ENCODE results near the gene ZBTB11. TPM values are rescaled to one million over a fixed set of nuclear protein-coding genes. Genes with fewer than 3 reads are reported as not detected.

The ZBTB11 gene
- total and polyA plus RNA-seq, 2 of the 13 experiments (the other 11 are each of a cell fraction or from before 2014, with no cell fraction given): 5.9 to 18.1 TPM

- Histone ChIP-seq H3K9ac (ENCODE audit: insufficient read depth, low read depth, low read length) (no peak overlapping the region), H3K27ac (ENCODE audit: extremely low read length, insufficient read depth, low read length) (no peak overlapping the region), H4K20me1 (ENCODE audit: insufficient read depth, low read length) (no peaks in the 10 kb centered on the region), H3K36me3 (replicated peaks in 1 of 2; ENCODE audit: control insufficient read depth in 1 of 2, insufficient read depth in 2 of 2, low read length in 2 of 2) (no peaks in the 10 kb centered on the region), H3K27me3 (ENCODE audit: control insufficient read depth in 1 of 2, insufficient read depth in 2 of 2, low read length in 2 of 2) (no peaks in the 10 kb centered on the region), H3K4me2 (ENCODE audit: low read depth, low read length) (no peak overlapping the region), H3K4me1 (ENCODE audit: insufficient read depth, low read length) (no peaks in the 10 kb centered on the region), H3K9me3 (ENCODE audit: low read length) (no peaks in the 10 kb centered on the region), H2AFZ (ENCODE audit: low read length) (no peak overlapping the region), H3K79me2 (ENCODE audit: insufficient read depth, low read length) (no peaks in the 10 kb centered on the region), H3K4me3 (replicated peaks in 1 of 3; ENCODE audit: insufficient read depth in 1 of 3, low read depth in 2 of 3, low read length in 3 of 3) (no peak overlapping the region)
- ATAC-seq (no peak), DNase-seq (ENCODE audit: low spot score) (no peak), FAIRE-seq (no peak)
- BruUV-seq (replicated peaks): no TSS peak
- in situ Hi-C loops (cut with HindIII; ENCODE audit: extremely low pct_ligation_motif_present, low pct_unique_long_range_greater_than_20kb): no loop called here
- 78% methylated on average over 7 of the region's 7 CpGs for WGBS (ENCODE audit: low lambda C conversion rate)
- intact Hi-C loops (cut with micrococcal nuclease; ENCODE audit: unreplicated experiment): no loop called here
- POLR2A ChIA-PET: no interaction called here
- CTCF ChIA-PET (ENCODE audit: low intra/inter-chr PET ratio, low total read pairs): no interaction called here
- TF ChIP-seq, protein P1, sequence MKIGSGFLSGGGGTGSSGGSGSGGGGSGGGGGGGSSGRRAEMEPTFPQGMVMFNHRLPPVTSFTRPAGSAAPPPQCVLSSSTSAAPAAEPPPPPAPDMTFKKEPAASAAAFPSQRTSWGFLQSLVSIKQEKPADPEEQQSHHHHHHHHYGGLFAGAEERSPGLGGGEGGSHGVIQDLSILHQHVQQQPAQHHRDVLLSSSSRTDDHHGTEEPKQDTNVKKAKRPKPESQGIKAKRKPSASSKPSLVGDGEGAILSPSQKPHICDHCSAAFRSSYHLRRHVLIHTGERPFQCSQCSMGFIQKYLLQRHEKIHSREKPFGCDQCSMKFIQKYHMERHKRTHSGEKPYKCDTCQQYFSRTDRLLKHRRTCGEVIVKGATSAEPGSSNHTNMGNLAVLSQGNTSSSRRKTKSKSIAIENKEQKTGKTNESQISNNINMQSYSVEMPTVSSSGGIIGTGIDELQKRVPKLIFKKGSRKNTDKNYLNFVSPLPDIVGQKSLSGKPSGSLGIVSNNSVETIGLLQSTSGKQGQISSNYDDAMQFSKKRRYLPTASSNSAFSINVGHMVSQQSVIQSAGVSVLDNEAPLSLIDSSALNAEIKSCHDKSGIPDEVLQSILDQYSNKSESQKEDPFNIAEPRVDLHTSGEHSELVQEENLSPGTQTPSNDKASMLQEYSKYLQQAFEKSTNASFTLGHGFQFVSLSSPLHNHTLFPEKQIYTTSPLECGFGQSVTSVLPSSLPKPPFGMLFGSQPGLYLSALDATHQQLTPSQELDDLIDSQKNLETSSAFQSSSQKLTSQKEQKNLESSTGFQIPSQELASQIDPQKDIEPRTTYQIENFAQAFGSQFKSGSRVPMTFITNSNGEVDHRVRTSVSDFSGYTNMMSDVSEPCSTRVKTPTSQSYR (CRISPR knock-in tag; IDR thresholded peaks at IDR 0.05; ENCODE audit: borderline replicate concordance): no peak
- no peak for TF ChIP-seq ZNF703 (CRISPR knock-in tag; IDR thresholded peaks at IDR 0.05; ENCODE audit: borderline replicate concordance)
- TF ChIP-seq ZNF143 (CRISPR knock-in tag; IDR thresholded peaks at IDR 0.05): no peak
- no peak for TF ChIP-seq SETDB1 (CRISPR knock-in tag; IDR thresholded peaks at IDR 0.05; ENCODE audit: borderline replicate concordance)
- TF ChIP-seq KLF11 (CRISPR knock-in tag; IDR thresholded peaks at IDR 0.05): no peak
- no peak for TF ChIP-seq ZNF232 (CRISPR knock-in tag; IDR thresholded peaks at IDR 0.05; ENCODE audit: borderline replicate concordance)
- TF ChIP-seq HNRNPLL (IDR thresholded peaks at IDR 0.05; ENCODE audit: low read depth, low read length, poor library complexity, severe bottlenecking): no peak
- no peak for TF ChIP-seq SOX6 (IDR thresholded peaks at IDR 0.05)
- no peak for TF ChIP-seq SOX6 (CRISPR knock-in tag; IDR thresholded peaks at IDR 0.05)
- no peak for TF ChIP-seq MTF2 (CRISPR knock-in tag; IDR thresholded peaks at IDR 0.05; ENCODE audit: borderline replicate concordance)
- TF ChIP-seq ZNF136 (CRISPR knock-in tag; IDR thresholded peaks at IDR 0.05; ENCODE audit: low read depth): no peak
- no peak for TF ChIP-seq ZFP1 (CRISPR knock-in tag; IDR thresholded peaks at IDR 0.05)
- no peak for TF ChIP-seq ZSCAN12 (CRISPR knock-in tag; IDR thresholded peaks at IDR 0.05)
- no peak for TF ChIP-seq NFYC (CRISPR knock-in tag; IDR thresholded peaks at IDR 0.05)
- no peak for TF ChIP-seq MAFG (CRISPR knock-in tag; IDR thresholded peaks at IDR 0.05)
- TF ChIP-seq, protein P2, sequence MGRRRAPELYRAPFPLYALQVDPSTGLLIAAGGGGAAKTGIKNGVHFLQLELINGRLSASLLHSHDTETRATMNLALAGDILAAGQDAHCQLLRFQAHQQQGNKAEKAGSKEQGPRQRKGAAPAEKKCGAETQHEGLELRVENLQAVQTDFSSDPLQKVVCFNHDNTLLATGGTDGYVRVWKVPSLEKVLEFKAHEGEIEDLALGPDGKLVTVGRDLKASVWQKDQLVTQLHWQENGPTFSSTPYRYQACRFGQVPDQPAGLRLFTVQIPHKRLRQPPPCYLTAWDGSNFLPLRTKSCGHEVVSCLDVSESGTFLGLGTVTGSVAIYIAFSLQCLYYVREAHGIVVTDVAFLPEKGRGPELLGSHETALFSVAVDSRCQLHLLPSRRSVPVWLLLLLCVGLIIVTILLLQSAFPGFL (CRISPR knock-in tag; IDR thresholded peaks at IDR 0.05): no peak
- no peak for TF ChIP-seq IRF2 (CRISPR knock-in tag; IDR thresholded peaks at IDR 0.05)
- TF ChIP-seq NFIB (CRISPR knock-in tag; IDR thresholded peaks at IDR 0.05; ENCODE audit: borderline replicate concordance): no peak
- no peak for TF ChIP-seq TGIF2 (CRISPR knock-in tag; IDR thresholded peaks at IDR 0.05)
- no peak for TF ChIP-seq TFAP4 (IDR thresholded peaks at IDR 0.05; ENCODE audit: borderline replicate concordance, low read depth)
These were observed 25.0 kb upstream of the ZBTB11 start for GRCh38 chr3:101701696-101702634.

All from HepG2 (cell line).